Psoas muscle (tissue), 8 donors: ENCODE measurements around the gene NBEA. TPM values are rescaled to one million over a fixed set of nuclear protein-coding genes. Genes with fewer than 3 reads are reported as not detected.
A peak's percentile ranks its signal among the peaks of the same experiment; 100 is the strongest.

ENCODE experiments used
- ATAC-seq, 4 donors: fragments of 200-7000 bp; cut with Tn5 transposase; one replicate each; pipeline ENCODE4 v1.9.1; 2020; ENCODE audit warnings: moderate library complexity in 3 of 4, mild to moderate bottlenecking in 2 of 4
- DNase-seq, 2 donors: peaks; one replicate each; pipeline ENCODE4 v3.0.0-alpha.2; 2020
- H3K27ac ChIP-seq: fragments of 200-600 bp; one replicate; pipeline ENCODE4 v1.8.0; 2022
- H3K27me3 ChIP-seq, 3 donors: fragments of 200-600 bp in 1 of 3; one replicate each; pipeline versions ENCODE4 v1.6.1 to v1.8.0; 2013 to 2022; ENCODE audit warnings: low read length in 2 of 3, mild to moderate bottlenecking in 2 of 3, moderate library complexity in 1 of 3; ENCODE audit not compliant: insufficient read depth in 3 of 3
- H3K36me3 ChIP-seq, 2 donors: fragments of 200-600 bp in 1 of 2; one replicate each; pipeline versions ENCODE4 v1.6.1 to v1.8.0; 2013 to 2022; ENCODE audit warnings: low read depth in 1 of 2, mild to moderate bottlenecking in 1 of 2, moderate library complexity in 1 of 2; ENCODE audit not compliant: insufficient read depth in 1 of 2
- H3K4me1 ChIP-seq: fragments of 200-600 bp; one replicate; pipeline ENCODE4 v1.8.0; 2022
- H3K4me3 ChIP-seq: fragments of 200-600 bp; one replicate; pipeline ENCODE4 v1.8.0; 2022; ENCODE audit warnings: mild to moderate bottlenecking
- H3K9me3 ChIP-seq: fragments of 200-600 bp; one replicate; pipeline ENCODE4 v1.8.0; 2022
- WGBS, 3 donors: extraction: QIAGEN DNeasy Blood & Tissue Kit; methylation state at CpG; one replicate each; pipeline versions ENCODE4 v1.1.6 to v1.1.7; 2013; 5-methylcytosine and 5-hydroxymethylcytosine counted together
- intact Hi-C, 2 donors: fragments of 100-400 bp; cut with DNase I; formaldehyde crosslinking; loops; one replicate each; pipeline versions ENCODE4 v1.11.0 to v1.14.2; 2022
- polyA plus RNA-seq, 3 donors: library from polyadenylated mRNA; stranded (reverse); fragments of 200-250 nt; gene quantifications; one replicate each; pipeline ENCODE4 v1.2.3, GENCODE V29; 2013
- total RNA-seq, 4 donors: library from RNA; stranded (reverse); fragmentation: NEBNext Ultra II Directional in 2 of 4; extraction: Animal tissue kit (Norgen Biotek cat#: 25700) in 2 of 4; gene quantifications; one replicate each; pipeline versions ENCODE4 v1.2.1 to v1.2.4, GENCODE V29; 2021 to 2023
- TF ChIP-seq, protein P1 (sequence below): fragments of 200-600 bp; IDR thresholded peaks from one replicate; pipeline ENCODE4 v1.8.0; 2022; ENCODE audit warnings: antibody characterized with exemption
- donor health status: healthy with polysubstance abuse.
- donor health status: DM: no; HTN: no; CAD: no; lungs with moderate emphysema.
- donor health status: Bipolar disorder and iron deficiency.
- donor health status: healthy.
- donor health status: DM: yes; HTN: yes; CAD: no.
- donor health status: DM: no; HTN: no; CAD: no.
- donor health status: DM: no; HTN: no; CAD: no.
- donor health status: DM: yes; HTN: yes; CAD: no.

The NBEA gene
- total and polyA plus RNA-seq, 7 donors: 0.99 to 5.3 (median 1.5) TPM

DNA sequence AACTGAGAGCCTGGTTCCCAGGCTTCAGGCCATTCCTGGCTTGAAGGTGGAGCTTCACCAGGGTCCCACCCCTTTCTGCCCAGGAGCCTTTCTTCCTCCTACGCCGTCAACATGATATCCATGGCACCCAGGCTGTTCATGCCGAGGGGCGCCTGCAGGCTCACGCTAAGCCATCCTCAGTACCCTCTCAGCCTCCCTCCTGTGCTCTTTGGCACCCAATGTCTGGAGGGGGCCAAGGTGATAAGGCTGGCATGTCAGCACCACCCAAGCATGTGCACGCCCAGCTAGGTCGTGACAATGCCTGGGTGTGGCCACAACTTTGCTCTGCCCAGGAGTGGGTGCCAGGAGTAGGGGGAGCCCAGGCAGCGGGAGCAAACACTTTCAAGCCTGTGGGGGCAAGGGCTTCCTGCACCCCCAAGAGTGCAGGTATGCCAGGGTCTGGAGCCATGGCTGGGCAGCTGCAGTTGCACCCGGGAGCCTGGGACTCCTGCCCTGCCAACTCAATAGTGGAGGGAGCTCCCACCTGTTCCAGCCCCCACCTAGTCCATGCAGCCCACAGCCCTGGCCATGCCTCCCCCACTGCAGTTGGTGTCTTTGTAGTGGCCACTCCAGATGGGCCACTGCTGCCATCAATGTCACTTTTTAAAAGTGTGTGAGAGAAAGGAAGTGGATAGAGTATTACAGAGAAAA lies 314.5 kb downstream of the NBEA start:
- H3K9me3 ChIP-seq: no peaks in the 10 kb centered on the region
- DNase-seq: peak in 1 of 2 donors; percentile 42
- H3K36me3 ChIP-seq: peaks cover 0 to under 1% of the 10 kb centered on the region in 2 donors
- no peaks in the 10 kb centered on the region for H3K27me3 ChIP-seq
- ATAC-seq: no peak
- H3K4me3 ChIP-seq: no peak overlapping the region
- H3K4me1 ChIP-seq: no peaks in the 10 kb centered on the region
- TF ChIP-seq, protein P1, sequence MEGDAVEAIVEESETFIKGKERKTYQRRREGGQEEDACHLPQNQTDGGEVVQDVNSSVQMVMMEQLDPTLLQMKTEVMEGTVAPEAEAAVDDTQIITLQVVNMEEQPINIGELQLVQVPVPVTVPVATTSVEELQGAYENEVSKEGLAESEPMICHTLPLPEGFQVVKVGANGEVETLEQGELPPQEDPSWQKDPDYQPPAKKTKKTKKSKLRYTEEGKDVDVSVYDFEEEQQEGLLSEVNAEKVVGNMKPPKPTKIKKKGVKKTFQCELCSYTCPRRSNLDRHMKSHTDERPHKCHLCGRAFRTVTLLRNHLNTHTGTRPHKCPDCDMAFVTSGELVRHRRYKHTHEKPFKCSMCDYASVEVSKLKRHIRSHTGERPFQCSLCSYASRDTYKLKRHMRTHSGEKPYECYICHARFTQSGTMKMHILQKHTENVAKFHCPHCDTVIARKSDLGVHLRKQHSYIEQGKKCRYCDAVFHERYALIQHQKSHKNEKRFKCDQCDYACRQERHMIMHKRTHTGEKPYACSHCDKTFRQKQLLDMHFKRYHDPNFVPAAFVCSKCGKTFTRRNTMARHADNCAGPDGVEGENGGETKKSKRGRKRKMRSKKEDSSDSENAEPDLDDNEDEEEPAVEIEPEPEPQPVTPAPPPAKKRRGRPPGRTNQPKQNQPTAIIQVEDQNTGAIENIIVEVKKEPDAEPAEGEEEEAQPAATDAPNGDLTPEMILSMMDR: no peak
- WGBS, 3 donors: 93 to 98% (median 94%) methylated on average over 9 of the region's 9 CpGs
- no peak overlapping the region for H3K27ac ChIP-seq
- intact Hi-C loops: no loop called here

DNA sequence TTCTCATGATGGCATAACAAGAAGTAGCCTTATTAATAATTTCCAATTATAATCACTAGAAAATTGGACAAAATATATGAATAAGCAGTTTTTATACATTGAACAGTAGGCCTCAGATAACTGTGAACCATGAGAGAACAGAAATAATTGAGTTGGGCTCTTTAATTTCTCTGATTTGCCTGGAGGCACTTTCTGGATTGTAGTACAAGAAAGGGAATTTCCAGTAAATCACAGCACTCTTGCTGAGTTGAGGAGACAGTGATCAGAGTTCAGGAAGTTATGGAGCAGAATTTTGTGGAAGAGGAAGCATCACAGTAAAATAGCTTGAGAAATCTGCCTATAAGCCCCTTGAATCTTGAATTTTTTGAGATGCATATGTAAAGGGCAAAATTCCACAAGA lies 318.2 kb downstream of the NBEA start:
- intact Hi-C loops: no loop called here
- Histone ChIP-seq H3K4me3 (no peak overlapping the region), H3K27ac (no peak overlapping the region), H3K9me3 (peaks cover 15% of the 10 kb centered on the region), H3K4me1 (no peaks in the 10 kb centered on the region), H3K36me3 (no peaks in the 10 kb centered on the region), H3K27me3 (no peaks in the 10 kb centered on the region)
- ATAC-seq: no peak
- TF ChIP-seq, protein P1: no peak
- DNase-seq: no peak

DNA sequence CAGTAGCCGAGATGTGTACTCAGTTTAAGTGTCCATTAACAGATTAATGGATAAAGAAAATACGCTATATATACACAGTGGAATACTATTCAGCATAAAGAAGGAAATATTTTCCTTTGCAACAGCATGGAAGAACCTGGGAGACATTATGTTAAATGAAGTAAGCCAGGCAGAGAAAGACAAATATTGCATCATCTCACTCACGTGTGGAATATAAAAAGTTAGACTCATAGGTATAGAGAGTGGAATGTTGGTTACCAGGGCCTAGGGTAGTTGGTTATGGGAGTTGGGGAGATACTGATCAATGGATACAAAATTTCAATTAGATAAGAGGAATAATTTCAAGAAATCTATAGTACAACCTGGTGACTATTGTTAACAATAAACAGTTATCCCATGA lies 324.3 kb downstream of the NBEA start:
- peaks cover 17% of the 10 kb centered on the region for H3K9me3 ChIP-seq
- no peak overlapping the region for H3K4me3 ChIP-seq
- intact Hi-C loops: no loop called here
- H3K27ac ChIP-seq: no peak overlapping the region
- 97% methylated on average over 3 of the region's 3 CpGs for WGBS, 3 donors
- DNase-seq (no peak), ATAC-seq (no peak)
- TF ChIP-seq, protein P1: no peak
- no peaks in the 10 kb centered on the region for H3K36me3 ChIP-seq
- H3K4me1 ChIP-seq: no peaks in the 10 kb centered on the region
- H3K27me3 ChIP-seq: no peaks in the 10 kb centered on the region

- Histone ChIP-seq H3K9me3 (no peaks in the 10 kb centered on the region), H3K27me3 (no peaks in the 10 kb centered on the region), H3K36me3 (no peaks in the 10 kb centered on the region), H3K4me1 (peaks cover 4% of the 10 kb centered on the region), H3K4me3 (no peak overlapping the region), H3K27ac (no peak overlapping the region)
- ATAC-seq (no peak), DNase-seq (no peak)
- TF ChIP-seq, protein P1: no peak
- intact Hi-C loops: no loop called here
Observed at GRCh38 chr13:35278917-35279316, 336.8 kb downstream of the NBEA start.

GRCh38 chr13:35279500-35279899 lies 337.4 kb downstream of the NBEA start:
- TF ChIP-seq, protein P1: no peak
- Histone ChIP-seq H3K27me3 (no peaks in the 10 kb centered on the region), H3K27ac (no peak overlapping the region), H3K36me3 (no peaks in the 10 kb centered on the region), H3K4me1 (peaks cover 4% of the 10 kb centered on the region), H3K4me3 (no peak overlapping the region), H3K9me3 (no peaks in the 10 kb centered on the region)
- intact Hi-C loops: no loop called here
- no peak for ATAC-seq
- no peak for DNase-seq
- 35 to 57% (median 44%) methylated on average over 1 of the region's 1 CpG for WGBS, 3 donors
